Stimulated activated CD4-positive, alpha-beta T cell treated with anti-CD3 and anti-CD28 coated beads, Interleukin-15, amount 100 ng/mL, for 48 hours (primary cell): ENCODE results near the gene ZFP82.

Source experiments
- DNase-seq, 2 donors: peaks; one replicate each; pipeline ENCODE4 v3.0.0-alpha.2; 2020; ENCODE audit warnings: low read depth in 2 of 2

Gene ZFP82

DNA sequence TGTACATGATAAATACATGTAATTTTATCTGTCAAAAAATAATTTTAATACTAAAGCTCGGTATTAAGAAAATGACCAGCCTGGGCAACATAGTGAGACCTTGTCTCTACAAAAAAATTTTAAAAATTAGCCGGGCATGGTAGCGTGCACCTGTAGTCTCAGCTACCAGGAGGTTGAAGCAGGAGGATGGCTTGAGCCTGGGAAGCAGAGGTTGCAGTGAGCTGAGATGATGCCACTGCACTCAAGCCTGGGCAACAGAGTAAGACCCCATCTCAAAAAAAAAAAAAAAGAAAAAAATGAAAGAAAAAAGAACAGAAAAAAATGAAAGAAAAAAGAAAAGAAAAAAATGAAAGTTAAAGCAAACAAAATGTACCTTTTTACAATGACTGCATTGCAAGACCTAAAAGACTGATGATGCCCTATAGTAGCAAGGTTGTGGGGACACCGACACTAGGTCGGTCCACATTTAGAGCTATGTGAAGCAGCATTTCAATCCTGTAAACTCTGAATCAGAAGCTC, 44.7 kb downstream of the ZFP82 start:
- DNase-seq = no peak

DNA sequence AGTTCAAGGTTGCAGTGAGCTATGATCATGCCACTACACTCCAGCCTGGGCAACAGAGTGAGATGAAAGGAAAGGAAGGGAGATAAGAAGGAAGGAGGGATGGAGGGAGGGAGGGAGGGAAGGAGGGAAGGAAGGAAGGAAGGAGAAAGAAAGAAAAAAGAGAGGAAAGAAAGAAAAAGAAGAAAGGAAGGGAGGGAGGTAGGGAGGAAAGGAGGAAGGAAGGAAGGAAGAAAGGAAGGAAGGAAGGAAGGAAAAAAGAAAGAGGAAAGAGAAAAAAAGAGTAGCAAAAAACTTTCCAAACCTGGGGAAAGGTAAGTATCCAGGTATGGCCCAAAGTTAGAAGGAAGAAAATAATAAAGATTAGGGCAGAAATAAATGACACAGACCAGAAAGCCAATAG, 46.6 kb downstream of the ZFP82 start:
- DNase-seq = no peak

- DNase-seq = no peak
Measured at GRCh38 chr19:36363845-36364244, 54.6 kb downstream of the ZFP82 start.
